HG03565 (cell line): ENCODE results near the gene FBL.
"Not testable (repeated sequence)": the region's sequence is repeated elsewhere in the genome, so short reads cannot be mapped to it uniquely, and the experiment has no call there.

ENCODE experiments used
- ATAC-seq: cut with Tn5 transposase; IDR thresholded peaks from one replicate; pipeline ENCODE4 v1.9.1; 2021; ENCODE audit warnings: mild to moderate bottlenecking, moderate library complexity; ENCODE audit not compliant: unreplicated experiment

FBL gene

DNA sequence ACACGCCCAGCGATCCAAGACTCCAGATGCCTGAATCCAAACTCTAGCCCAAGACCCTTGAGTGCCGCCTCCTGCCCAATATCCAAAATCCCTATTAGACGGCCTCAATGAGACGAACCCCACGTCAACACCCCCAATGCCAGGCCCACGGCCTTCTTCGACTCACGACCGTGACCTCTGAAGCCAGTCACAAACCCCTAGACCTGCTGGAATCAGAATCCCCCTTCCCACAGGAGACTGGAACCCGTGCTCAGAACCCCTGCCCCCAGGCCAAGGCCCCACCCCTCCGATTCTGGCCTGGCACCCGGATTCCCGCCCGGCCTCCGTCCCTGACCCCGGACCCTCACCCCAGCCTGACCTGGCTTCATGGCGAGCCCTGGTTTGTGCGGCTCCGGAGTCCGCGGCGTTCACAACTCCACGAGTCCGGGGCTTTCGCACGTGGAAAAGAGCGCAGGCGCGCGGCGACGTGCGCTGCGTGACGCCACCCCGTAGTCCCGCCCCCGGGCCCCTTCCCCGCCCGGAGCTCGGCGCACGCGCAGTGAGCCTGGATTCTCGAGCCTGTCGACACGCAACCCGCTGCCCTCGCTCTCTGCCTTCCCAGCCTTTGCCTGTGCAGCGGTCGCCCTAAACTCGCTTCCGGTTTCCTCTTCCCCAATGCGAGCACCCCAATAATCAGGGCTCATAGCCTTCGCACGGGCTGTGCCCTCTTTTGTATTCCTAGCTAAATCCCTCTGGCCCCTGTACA, at the start of gene FBL:
TSS of gene FBL (minus strand) at position 447 of the 745 bp plus-strand sequence. CDS start at position 368, 79 bp downstream.
- ATAC-seq: peak; percentile 64

- ATAC-seq: not testable (repeated sequence)
Measured at GRCh38 chr19:39895096-39895495, 48.9 kb upstream of the FBL start.

DNA sequence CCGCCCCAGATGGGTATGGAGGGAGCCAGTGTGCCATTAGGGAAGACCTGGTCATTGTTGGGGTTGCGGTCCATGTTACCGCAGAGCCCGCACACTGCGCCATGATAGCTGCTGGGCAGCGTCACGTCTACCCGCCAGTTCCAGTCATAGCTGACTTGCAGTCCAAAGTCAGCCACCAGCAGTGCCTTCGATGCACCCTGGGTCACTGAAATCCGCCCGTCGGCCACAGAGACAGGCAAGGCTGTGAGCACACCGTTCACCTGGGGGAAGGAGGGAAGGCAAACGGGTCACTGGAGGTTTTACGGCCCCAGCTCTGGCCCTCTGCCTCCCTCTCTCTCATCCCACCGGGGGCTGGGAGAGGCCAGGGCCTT, 48.0 kb upstream of the FBL start:
- not testable (repeated sequence) for ATAC-seq

DNA sequence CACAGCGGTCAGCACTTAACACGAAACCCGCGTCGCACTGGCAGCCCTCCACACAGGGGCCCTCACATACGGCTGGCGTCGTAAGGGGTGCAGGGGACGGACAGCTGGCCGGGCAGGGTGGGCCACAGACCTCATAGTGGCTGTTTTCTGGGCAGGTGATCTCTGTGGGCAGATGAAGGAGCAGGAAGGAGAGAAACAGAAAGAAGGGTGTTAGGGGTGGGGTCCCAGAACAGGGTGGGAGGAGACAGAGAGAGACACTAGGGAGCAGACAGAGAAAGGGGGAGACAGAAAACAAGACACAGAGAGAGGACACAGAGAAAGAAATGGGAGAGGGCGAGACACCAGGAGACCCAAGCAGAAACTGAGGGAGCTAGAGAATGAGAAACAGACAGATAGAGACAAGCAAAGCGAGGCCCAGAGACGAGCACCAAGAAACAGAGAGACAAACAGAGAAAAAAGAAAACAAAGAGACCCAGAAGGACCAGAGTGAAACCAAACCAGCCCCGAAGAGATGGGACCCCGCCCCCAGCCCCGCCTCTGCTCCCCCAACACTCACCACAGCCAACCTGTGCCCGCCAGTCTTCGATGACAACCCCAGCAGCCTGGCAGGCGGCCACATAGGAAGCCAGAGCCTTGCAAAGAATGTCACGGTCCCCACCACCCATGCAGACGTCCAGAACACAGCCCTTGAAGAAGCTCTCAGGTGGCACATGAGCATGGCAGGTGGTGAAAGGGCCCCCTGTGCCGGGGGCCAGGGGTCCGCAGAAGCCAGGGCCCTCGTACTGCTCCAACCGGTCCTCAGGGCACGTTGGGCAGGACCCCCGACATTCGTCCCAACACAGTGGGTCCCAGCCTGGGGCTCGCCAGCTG, 47.4 kb upstream of the FBL start:
- ATAC-seq: not testable (repeated sequence)

DNA sequence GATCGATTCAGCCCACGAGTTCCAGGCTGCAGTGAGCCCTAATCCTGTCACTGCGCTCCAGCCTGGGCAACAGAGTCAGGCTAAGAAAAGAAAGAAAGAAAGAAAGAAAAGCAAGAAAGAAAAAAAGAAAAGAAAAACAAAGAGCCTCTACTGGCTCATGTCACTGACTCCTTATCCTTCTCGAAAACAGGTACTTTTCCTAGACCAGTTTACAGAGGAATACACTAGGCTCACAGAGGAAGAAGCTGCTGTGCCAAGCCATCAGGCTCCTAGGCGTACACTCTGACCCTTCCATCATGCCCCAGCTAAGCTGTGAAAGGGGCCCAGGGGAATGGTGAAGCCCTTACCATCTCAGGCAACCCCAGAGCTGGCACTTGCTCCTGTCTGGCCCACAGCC, 46.3 kb upstream of the FBL start:
- ATAC-seq: not testable (repeated sequence)

- ATAC-seq: not testable (repeated sequence)
Measured at GRCh38 chr19:39891660-39892505, 45.7 kb upstream of the FBL start.

DNA sequence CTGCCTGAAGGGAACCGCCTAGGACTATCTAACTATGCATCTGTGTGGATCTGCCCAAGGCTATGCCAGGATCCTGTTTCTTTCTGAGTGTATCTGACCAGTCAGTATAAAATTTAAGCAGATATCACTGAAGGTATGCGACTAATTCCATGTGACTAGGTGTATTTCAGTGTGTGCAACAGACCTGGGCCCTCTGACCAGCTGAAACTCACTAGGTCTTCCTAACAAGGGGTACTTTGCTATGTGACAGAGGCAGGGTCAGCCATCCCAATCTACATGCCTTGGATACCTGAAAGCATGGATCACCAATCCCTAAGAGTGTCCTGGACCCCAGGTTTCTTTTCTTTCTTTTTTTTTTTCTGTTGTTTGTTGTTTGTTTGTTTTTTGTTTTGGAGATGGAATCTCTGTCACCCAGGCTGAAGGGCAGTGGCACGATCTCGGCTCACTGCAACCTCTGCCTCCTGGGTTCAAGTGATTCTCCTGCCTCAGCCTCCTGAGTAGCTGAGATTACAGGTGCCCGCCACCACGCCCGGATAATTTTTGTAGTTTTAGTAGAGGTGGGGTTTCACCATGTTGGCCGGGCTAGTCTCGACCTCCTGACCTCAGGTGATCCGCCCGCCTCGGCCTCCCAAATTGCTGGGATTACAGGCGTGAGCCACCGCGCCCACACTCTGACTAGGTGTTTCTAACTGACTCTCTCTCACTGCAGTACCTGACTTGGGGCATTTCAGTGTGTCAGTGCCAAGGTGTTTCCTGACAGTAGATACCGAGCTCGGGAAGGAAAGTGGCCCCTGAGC, 44.8 kb upstream of the FBL start:
- no peak for ATAC-seq

DNA sequence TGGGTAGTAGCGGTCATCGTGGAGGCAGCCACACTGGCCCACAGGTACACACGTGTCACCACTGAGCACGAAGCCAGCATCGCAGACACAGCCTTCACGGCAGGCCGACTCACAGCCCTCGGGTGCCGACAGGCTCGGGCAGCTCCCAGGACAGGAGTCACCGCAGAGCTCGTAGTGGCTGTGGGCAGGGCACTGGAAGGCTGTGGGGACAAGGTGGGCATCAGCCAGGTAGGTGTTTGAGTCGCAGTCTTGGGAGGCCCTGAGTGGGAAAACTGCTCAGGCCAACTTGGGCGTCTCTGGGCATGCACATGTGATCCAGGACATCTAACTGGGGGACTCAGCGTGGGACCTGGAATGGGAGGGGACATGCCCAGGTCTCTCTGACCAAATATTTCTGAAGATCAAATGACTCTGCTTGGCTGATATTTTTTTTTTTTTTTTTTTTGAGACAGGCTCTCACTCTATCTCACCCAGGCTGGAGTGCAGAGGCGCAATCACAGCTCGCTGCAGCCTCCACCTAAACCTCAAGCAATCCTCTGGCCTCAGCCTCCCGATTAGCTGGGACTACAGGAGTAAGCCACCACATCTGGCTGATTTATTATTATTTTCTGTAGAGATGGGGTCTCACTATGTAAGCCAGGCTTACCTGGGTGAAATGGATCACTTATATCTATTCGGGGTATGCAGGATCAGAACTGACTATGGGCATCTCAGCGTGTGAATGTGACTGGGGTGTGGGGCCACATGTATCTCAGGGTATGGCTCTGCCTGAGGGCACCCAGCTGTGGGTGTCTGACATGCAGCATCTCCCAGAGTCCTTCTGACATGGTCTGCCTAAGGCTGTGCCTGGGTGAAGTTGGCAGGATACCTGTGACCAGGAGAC, 43.9 kb upstream of the FBL start:
- not testable (repeated sequence) for ATAC-seq

DNA sequence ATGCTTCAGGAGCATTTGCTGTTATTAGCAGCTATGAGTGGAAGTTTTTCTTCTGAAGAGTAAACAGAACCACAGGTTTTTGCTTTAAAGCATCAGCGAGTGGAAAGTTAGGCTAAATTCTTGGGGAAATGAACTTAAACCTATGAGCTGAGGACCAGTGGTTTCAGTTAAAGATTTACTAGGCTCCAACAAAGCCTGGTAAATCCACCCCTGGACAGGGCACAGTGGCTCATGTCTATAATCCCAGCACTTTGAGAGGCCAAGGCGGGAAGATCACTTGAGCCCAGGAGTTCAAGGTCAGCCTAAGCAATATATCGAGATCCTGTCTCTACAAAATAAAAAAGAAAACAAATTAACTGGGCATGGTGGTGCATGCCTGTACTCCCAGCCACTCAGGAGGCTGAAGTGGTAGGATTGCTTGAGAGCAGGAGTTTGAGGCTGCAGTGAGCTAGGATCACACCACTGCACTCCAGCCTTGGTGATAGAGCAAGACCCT, 41.3 kb upstream of the FBL start:
- ATAC-seq: not testable (repeated sequence)

DNA sequence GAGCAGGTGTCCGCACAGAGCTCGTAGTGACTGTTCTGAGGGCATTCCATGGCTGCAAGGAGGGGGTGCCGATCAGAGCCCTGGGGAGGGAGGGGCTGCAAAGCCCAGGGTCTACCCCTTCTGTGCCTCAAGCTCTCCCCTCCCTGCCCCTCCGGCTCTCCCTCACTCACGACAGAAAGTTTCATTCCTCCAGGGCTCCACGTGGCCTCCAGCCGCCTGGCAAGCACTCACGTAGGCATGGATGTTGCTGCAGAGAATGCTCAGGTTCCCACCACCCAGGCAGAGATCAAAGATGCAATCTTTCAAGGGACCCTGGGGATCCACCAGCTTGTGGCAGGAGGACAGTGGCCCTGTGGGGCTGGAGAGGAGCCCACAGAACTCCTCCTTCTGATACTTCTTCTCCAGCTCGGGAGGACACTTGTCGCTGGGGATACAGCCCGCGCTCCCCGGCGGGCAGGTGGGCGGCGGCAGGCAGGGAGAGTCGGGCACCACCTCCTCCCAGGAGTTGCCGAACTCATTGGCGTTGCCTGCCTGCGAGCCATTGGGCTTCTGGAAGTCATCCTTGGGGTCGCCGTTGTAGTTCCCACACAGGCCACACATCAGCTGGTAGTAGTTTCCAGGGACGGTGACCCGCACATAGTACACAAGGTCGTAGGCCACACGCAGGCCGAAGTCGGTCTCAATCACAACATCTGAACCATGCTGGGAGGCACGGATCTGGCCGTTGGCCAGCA, 39.8 kb upstream of the FBL start:
- ATAC-seq: not testable (repeated sequence)

DNA sequence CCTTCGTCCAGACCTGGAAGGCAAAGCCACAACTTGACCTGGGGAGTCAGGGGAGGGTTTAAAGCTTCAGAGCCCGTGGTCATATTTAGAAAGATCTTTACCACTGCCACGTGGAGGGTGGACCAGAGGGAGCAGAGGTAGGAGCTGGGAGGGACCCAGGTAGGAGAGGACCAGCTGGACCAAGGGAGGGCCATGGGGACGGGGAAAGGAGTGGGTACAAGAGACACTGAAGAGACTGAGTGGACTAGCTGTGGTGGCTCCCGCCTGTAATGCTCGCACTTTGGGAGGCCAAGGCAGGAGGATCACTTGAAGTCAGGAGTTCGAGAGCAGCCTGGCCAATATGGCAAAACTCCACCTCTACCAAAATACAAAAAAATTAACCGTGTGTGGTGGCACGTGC, 38.5 kb upstream of the FBL start:
- not testable (repeated sequence) for ATAC-seq

- not testable (repeated sequence) for ATAC-seq
Measured at GRCh38 chr19:39882645-39883044, 36.5 kb upstream of the FBL start.

- ATAC-seq: not testable (repeated sequence)
Measured at GRCh38 chr19:39881495-39882110, 35.4 kb upstream of the FBL start.

DNA sequence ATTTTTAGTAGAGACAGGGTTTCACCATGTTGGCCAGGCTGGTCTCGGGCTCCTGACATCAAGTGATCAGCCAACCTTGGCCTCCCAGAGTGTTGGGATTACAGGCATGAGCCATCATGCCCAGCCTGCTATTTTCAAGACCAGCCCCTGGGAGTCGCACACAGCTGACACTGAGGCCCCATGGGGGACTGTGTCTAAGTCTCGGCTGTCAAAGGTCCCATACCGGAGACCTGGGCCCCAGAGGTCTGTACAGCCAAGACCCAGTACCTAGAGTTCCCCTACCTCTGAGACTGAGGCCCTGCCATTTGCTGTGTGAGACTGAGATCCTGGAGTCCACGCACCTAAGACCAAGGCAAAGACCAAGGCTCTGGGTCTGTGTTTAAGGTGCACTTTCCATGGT, 34.1 kb upstream of the FBL start:
- ATAC-seq: not testable (repeated sequence)

DNA sequence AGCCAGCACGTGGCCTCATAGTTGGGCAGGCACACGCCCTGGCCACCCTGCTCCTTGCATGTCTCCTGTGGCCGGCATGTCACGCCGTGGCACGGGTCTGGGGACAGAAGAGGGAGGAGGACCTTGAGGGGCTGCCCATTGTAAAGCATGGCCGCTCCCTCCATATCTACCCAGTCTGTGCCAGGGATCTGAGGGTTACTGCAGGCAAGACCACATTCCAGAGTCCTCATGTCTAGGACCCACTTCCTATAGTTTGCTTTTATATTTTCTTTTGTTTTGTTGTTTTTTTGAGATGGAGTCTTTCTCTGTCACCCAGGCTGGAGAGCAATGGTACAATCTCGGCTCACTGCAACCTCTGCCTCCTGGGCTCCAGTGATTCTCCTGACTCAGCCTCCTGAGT, 33.6 kb upstream of the FBL start:
- ATAC-seq: not testable (repeated sequence)

DNA sequence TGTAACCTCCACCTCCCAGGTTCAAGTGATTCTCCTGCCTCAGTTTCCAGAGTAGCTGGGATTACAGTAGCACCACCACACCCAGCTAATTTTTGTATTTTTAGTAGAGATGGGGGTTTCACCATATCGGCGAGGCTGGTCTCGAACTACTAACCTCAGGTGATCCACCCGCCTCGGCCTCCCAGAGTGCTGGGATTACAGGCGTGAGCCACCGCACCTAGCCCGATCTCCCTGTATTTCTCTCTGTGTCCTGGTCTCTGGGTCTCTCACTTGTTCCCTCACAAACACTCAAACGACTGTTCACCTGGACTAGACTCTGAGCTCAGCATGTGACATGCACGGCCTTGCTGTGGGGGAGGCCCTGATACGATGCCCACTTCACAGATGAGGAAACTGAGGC, 32.7 kb upstream of the FBL start:
- not testable (repeated sequence) for ATAC-seq

DNA sequence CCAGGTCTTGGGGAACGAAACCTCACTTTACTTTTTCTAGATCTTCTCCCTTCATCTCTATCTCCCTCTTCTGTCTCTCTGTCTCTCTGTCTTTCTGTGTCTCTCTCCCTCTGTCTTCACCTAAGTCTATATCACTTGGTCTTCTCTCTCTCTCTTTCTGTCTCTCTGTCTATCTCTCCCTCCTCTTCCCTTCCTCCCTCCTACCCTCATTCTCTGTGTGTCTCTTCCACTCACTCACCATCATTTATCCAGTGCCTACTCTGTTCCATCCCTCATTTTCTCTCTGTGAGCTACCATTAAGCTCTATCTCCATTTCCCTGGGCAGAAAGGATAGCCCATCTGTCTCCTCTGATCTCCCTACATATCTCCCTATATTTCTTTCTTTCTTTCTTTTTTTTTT, 32.2 kb upstream of the FBL start:
- ATAC-seq: no peak

- ATAC-seq: not testable (repeated sequence)
Measured at GRCh38 chr19:39877982-39878381, 31.8 kb upstream of the FBL start.
